DND-41 (cell line): ENCODE data around the gene KCNMA1.

Experiments used
- ATAC-seq: fragments of 200-7000 bp; cut with Tn5 transposase; 3 replicates; pipeline ENCODE4 v1.9.1; 2021; ENCODE audit warnings: low read depth; ENCODE audit not compliant: insufficient read depth
- DNase-seq: peaks from one replicate; pipeline ENCODE4 v3.0.0-alpha.2; 2020
- H2AFZ ChIP-seq: 2 replicates; pipeline ENCODE4 v1.6.0; 2012; ENCODE audit warnings: low read depth, low read length
- H3K27ac ChIP-seq: 2 replicates; pipeline ENCODE4 v1.5.1; 2012; ENCODE audit warnings: low read length, inconsistent platforms
- H3K27me3 ChIP-seq: fragments of 200-600 bp; sonication (generic); 2 replicates; pipeline ENCODE4 v1.6.0; 2012; ENCODE audit warnings: low read length, mild to moderate bottlenecking, inconsistent platforms; ENCODE audit not compliant: insufficient read depth, poor library complexity
- H3K36me3 ChIP-seq: 2 replicates; pipeline ENCODE4 v1.5.1; 2012; ENCODE audit warnings: low read length, inconsistent platforms; ENCODE audit not compliant: insufficient read depth
- H3K4me1 ChIP-seq: 2 replicates; pipeline ENCODE4 v1.5.1; 2012; ENCODE audit warnings: mild to moderate bottlenecking, low read length; ENCODE audit not compliant: insufficient read depth
- H3K4me2 ChIP-seq: 2 replicates; pipeline ENCODE4 v1.6.0; 2012; ENCODE audit warnings: mild to moderate bottlenecking, moderate library complexity, low read length, inconsistent platforms; ENCODE audit not compliant: insufficient read depth
- H3K4me3 ChIP-seq, 2 experiments: fragments of 200-600 bp in 1 of 2; shearing (Covaris generic) in 1 of 2; 2 replicates each; pipeline ENCODE4 v1.5.1; 2012 to 2016; ENCODE audit warnings: inconsistent platforms in 2 of 2, low read length in 2 of 2, mild to moderate bottlenecking in 2 of 2, low read depth in 1 of 2, moderate library complexity in 1 of 2
- H3K79me2 ChIP-seq: 2 replicates; pipeline ENCODE4 v1.6.0; 2012; ENCODE audit warnings: low read length, inconsistent platforms; ENCODE audit not compliant: insufficient read depth
- H3K9ac ChIP-seq: 2 replicates; pipeline ENCODE4 v1.6.0; 2012; ENCODE audit warnings: low read depth, mild to moderate bottlenecking, inconsistent platforms, low read length, moderate library complexity
- H3K9me3 ChIP-seq: 2 replicates; pipeline ENCODE4 v1.5.1; 2012; ENCODE audit warnings: low read length, moderate library complexity, mild to moderate bottlenecking, inconsistent platforms; ENCODE audit not compliant: insufficient read depth, severe bottlenecking
- H4K20me1 ChIP-seq: 2 replicates; pipeline ENCODE4 v1.6.0; 2012; ENCODE audit warnings: low read length; ENCODE audit not compliant: insufficient read depth
- EZH2 ChIP-seq: IDR thresholded peaks from 3 replicates; pipeline ENCODE4 v1.6.1; 2012; ENCODE audit warnings: borderline replicate concordance, low read depth, mild to moderate bottlenecking, moderate library complexity, low read length, inconsistent platforms; ENCODE audit not compliant: severe bottlenecking
- TF ChIP-seq, protein P1 (sequence below): IDR thresholded peaks from 2 replicates; pipeline ENCODE4 v1.5.1; 2012; ENCODE audit warnings: borderline replicate concordance, low read length, moderate library complexity, mild to moderate bottlenecking; ENCODE audit not compliant: poor library complexity, severe bottlenecking; ENCODE audit errors: extremely low read depth

Gene KCNMA1

GRCh38 chr10:77368006-77368405, 269.6 kb downstream of the KCNMA1 start:
- Histone ChIP-seq H3K9me3 (no peaks in the 10 kb centered on the region), H3K27ac (no peak overlapping the region), H3K9ac (no peak overlapping the region), H3K4me1 (no peaks in the 10 kb centered on the region), H3K4me2 (no peak overlapping the region), H3K4me3 (no peak overlapping the region), H3K36me3 (no peaks in the 10 kb centered on the region), H3K79me2 (no peaks in the 10 kb centered on the region), H3K27me3 (no peaks in the 10 kb centered on the region), H4K20me1 (no peaks in the 10 kb centered on the region), H2AFZ (no peak overlapping the region)
- ATAC-seq (no peak), DNase-seq (no peak)
- no peak for TF ChIP-seq EZH2
- TF ChIP-seq, protein P1, sequence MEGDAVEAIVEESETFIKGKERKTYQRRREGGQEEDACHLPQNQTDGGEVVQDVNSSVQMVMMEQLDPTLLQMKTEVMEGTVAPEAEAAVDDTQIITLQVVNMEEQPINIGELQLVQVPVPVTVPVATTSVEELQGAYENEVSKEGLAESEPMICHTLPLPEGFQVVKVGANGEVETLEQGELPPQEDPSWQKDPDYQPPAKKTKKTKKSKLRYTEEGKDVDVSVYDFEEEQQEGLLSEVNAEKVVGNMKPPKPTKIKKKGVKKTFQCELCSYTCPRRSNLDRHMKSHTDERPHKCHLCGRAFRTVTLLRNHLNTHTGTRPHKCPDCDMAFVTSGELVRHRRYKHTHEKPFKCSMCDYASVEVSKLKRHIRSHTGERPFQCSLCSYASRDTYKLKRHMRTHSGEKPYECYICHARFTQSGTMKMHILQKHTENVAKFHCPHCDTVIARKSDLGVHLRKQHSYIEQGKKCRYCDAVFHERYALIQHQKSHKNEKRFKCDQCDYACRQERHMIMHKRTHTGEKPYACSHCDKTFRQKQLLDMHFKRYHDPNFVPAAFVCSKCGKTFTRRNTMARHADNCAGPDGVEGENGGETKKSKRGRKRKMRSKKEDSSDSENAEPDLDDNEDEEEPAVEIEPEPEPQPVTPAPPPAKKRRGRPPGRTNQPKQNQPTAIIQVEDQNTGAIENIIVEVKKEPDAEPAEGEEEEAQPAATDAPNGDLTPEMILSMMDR: no peak

DNA sequence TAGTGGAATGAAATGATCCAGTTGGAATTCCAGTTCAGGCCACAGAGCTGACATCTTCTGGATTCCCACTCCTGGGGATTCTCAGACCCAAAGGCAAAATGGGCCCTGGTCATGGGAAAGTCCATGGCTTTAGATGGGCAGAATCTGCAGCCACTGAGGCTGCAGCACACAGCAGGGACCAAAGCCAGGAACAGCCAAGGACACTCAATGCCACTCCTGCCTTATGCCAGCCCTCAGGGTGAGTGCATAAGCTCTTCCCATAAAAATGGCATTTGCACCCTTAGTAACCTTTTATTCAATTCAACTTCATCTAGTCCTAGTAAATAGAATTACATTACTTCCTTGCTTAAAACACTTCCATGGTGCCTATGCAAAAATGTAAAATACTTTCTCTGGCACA, 274.4 kb downstream of the KCNMA1 start:
- Histone ChIP-seq H3K27me3 (no peaks in the 10 kb centered on the region), H3K4me3 (no peak overlapping the region)
- ATAC-seq: no peak

DNA sequence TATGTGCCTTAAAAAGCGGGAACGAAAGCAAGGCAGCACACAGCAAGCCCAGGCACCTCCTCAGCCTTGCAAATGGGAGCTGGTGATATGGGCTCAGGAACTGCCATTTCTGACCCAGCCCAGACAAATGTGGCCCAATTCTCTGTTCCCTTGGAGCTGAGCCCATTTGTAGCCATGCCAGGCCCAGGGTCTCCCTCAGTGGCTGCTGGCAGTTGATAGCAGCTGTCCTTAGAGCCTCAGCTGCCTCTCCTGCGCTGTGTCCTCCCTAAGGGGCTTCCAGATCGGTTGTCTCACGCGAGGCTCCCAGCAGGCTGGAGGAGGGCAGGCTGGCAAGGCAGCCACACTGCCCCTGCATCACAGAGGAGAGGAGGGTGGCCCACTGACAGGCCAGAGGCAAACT, 275.8 kb downstream of the KCNMA1 start:
- H2AFZ ChIP-seq: no peak overlapping the region
- no peak overlapping the region for H3K9ac ChIP-seq
- no peaks in the 10 kb centered on the region for H3K79me2 ChIP-seq
- no peaks in the 10 kb centered on the region for H3K9me3 ChIP-seq
- TF ChIP-seq, protein P1: no peak
- TF ChIP-seq EZH2: no peak
- no peaks in the 10 kb centered on the region for H4K20me1 ChIP-seq
- H3K4me1 ChIP-seq: no peaks in the 10 kb centered on the region
- H3K27ac ChIP-seq: no peak overlapping the region
- no peaks in the 10 kb centered on the region for H3K27me3 ChIP-seq
- ATAC-seq: no peak
- no peak overlapping the region for H3K4me3 ChIP-seq
- H3K4me2 ChIP-seq: no peak overlapping the region
- no peaks in the 10 kb centered on the region for H3K36me3 ChIP-seq
- DNase-seq: no peak

More for the DNA sequence above, 274.4 kb downstream of the KCNMA1 start:
- Histone ChIP-seq H3K9me3 (no peaks in the 10 kb centered on the region), H3K27ac (no peak overlapping the region), H3K4me1 (no peaks in the 10 kb centered on the region), H3K36me3 (no peaks in the 10 kb centered on the region), H4K20me1 (no peaks in the 10 kb centered on the region), H3K9ac (no peak overlapping the region), H3K79me2 (no peaks in the 10 kb centered on the region), H3K4me2 (no peak overlapping the region), H2AFZ (no peak overlapping the region)
- no peak for TF ChIP-seq EZH2
- TF ChIP-seq, protein P1: no peak
- no peak for DNase-seq

GRCh38 chr10:77361426-77361825, 276.2 kb downstream of the KCNMA1 start:
- Histone ChIP-seq H3K27me3 (no peaks in the 10 kb centered on the region), H3K4me3 (no peak overlapping the region), H2AFZ (no peak overlapping the region), H3K4me2 (no peak overlapping the region), H3K4me1 (no peaks in the 10 kb centered on the region), H3K36me3 (no peaks in the 10 kb centered on the region), H3K27ac (no peak overlapping the region), H3K9me3 (no peaks in the 10 kb centered on the region), H3K79me2 (no peaks in the 10 kb centered on the region), H3K9ac (no peak overlapping the region), H4K20me1 (no peaks in the 10 kb centered on the region)
- no peak for DNase-seq
- TF ChIP-seq EZH2: no peak
- TF ChIP-seq, protein P1: no peak
- ATAC-seq: no peak
